NCI-H446 treated with DMSO at 0.1 percent for 48 hours (cell line): ENCODE data around the gene PRR15L.

Experiments
- DNase-seq: peaks from one replicate; lab custom pipeline; 2025; lab: John Stamatoyannopoulos, UW

Gene PRR15L

GRCh38 chr17:47959825-47960655 is 2.4 kb upstream of the PRR15L start:
- no peak for DNase-seq

DNA sequence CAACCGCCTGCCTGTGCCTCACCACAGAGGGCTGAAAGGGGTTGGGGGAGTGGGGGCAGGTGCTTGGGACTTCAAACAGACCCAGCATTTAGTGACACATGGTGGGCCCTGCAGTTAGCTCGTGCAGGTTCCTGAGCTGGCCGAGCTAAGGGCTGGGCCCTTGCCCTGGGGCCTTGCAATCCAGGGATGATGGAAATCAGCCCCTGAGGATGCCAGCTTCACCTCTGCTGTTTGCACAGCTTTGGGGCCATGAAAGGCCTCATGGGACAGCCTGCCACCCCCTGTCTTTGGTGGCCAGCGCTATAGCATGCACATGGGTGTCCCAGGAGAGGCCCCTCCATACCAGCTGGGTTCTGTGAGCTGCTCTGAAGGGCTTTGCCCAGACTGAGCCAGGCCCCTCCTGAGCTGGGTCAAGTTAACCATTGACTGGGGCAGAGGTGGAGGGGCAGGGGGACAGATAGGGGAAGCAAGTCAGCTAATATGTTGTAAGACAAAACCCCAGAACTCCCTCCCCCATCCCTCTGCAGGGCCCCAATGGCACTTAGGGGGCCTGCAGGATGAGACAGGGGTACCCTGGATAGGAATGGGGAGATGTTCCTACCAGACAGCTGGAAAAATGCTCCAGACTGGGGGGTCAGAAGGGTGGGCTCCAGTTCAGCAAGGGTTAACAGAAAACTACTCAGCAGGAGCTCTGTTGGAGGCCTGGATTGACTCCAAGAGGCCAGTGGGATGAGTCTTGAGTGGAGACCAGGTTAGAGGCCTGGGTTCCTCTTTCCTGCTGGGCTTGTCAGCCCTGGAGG is 692 bp downstream of the PRR15L start:
- no peak for DNase-seq

GRCh38 chr17:47955497-47956461 is 1.9 kb downstream of the PRR15L start:
- DNase-seq = no peak

DNA sequence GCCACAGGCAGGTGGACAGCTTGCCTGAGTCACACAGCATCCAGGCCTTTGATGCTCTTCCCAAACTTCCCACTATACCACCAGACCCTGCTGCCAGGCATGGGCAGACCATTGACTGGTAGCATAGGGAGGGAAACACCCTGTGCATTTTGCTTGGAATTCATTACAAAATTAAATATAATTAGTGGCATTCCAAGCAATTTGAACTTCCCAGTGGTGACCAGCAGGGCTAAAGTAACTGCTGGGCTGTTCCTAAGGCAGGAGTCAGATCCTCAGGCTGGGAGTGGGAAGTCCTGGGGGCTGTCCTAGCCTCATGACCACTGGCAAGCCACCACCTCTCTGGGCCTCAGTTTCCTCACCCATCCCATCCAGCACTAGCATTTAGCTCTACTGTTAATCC is 3.8 kb downstream of the PRR15L start:
- no peak for DNase-seq

- no peak for DNase-seq
Observed at GRCh38 chr17:47952171-47953021, 5.3 kb downstream of the PRR15L start.

- DNase-seq = no peak
Observed at GRCh38 chr17:47950448-47950847, 7.2 kb downstream of the PRR15L start.

- no peak for DNase-seq
Observed at GRCh38 chr17:47949946-47950345, 7.7 kb downstream of the PRR15L start.

GRCh38 chr17:47949197-47949759 is 8.4 kb downstream of the PRR15L start:
- peak; percentile 26 for DNase-seq

DNA sequence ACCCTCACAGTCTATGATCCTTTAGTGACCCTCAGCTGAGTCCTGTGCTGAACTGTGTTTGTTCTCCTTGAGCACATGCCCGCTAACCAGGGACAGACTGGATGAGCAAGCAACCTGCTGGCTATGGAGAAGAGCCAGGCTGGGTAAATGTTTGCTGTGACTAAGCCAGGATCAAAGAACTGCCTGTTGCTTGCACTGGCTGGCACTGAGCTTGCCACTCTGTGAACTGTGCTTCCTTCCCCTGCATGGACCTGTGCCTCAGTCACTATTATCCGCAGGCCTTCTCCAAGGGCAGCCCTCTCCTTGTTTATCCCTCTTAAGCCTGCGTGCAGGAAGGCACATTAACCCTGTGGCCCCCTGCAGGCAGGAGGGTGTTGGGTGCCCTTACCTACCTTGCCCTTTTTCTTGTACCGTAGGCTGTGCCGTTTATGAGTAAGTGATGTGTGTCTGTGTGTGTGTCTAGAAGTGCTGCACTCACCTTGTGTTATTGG is 8.9 kb downstream of the PRR15L start:
- DNase-seq = no peak

- peak; percentile 35 for DNase-seq
Observed at GRCh38 chr17:47946929-47947397, 10.7 kb downstream of the PRR15L start.

GRCh38 chr17:47946516-47946915 is 11.2 kb downstream of the PRR15L start:
- no peak for DNase-seq

- no peak for DNase-seq
Observed at GRCh38 chr17:47945529-47946508, 11.9 kb downstream of the PRR15L start.

DNA sequence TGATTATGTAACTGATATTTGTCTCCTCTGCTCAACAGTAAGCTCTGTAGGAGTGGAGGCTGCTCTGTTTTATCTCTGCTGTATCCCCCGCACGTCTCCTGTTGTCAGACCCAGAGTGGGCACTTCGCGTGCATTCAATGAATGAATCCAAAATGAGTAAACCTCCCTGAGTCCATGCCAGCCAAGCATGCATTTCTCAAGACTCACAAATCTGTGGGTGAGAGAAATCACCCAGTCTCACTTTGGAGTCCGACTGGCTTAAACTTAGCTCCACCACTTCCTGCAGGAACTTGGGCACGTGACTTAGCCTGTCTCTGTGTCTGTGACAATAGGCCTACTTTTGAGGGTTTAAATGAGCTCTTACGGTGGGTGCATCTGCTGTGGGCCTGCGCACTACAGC is 12.6 kb downstream of the PRR15L start:
- DNase-seq = no peak

DNA sequence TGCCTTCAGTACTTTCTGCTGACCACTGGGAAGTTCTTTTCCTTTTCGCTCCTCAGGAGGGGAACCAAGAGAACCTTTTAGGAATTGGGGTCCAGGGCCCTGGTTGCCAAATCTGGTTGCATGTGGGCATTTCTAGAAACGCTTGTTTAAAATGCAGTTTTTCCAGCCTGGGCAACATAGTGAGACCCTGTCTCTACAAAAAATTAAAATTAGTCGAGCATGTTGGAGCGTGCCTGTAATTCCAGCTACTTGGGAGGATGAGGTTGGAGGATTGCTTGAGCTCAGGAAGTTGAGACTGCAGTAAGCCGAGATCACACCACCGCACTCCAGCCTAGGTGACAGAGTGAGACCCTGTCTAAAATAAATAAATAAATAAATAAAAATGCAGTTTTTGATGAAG is 15.1 kb downstream of the PRR15L start:
- no peak for DNase-seq

DNA sequence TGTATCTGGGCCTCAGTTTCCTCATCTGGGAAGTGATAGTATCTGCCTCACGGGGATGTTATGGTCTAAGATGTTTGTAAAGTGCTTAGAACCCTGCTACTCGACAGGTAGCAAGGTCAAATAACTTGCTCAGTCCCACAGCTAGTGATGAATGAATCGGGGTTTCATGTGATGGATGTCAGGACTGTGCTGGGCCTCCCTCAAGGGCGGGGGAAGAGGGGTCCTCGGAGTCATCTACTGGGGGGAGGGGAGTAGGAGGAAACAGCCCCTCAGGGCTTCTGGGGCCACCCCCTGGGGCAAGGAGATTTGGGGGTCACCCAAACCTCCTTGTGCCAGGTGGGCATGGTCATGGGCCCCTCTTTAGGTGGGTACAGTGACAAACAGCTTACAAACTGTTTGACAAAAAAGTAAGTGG is 15.6 kb downstream of the PRR15L start:
- DNase-seq = no peak

DNA sequence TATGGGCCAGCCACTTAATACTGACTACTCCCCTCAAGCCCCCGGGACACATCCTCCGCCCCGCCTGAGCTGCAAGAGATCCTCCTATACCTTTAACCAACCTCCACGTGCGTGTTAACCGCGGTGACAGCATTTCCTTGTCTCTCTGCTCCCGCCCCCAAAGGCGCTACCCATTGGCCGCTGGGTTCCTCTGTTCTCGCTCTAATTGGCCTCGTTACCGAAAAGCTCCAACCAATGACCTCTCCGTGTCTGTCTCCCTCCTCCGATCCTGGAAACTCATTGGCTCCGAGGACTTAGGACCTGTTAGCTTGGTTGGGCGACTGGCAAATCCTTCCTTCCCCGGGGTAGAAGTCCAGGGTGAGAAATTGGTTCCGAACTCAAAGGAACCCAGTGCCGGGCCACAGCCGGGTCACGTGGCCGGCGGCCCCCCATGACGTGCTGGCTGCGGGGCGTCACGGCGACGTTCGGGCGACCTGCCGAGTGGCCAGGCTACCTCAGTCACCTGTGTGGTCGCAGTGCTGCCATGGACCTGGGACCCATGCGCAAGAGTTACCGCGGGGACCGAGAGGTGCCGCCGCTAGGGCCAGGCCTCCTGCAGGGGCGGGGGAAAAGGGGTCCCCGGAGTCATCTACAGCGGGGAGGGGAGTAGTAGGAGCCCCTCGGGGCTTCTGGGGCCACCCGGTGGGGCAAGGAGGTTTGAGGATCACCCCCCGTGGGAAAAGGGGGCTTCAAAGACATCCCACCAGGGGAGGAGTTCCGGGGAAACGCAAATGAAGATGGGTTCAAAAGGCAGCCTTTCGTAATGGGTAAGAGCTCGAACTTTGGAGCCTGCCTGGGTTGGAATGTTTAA is 16.2 kb downstream of the PRR15L start, which contains the start of gene PNPO:
TSS of gene PNPO (plus strand) at position 326 of the 850 bp plus-strand sequence. CDS start at position 431, 105 bp downstream.
- DNase-seq = peak; percentile 97

- no peak for DNase-seq
Observed at GRCh38 chr17:47937941-47938340, 19.7 kb downstream of the PRR15L start.

DNA sequence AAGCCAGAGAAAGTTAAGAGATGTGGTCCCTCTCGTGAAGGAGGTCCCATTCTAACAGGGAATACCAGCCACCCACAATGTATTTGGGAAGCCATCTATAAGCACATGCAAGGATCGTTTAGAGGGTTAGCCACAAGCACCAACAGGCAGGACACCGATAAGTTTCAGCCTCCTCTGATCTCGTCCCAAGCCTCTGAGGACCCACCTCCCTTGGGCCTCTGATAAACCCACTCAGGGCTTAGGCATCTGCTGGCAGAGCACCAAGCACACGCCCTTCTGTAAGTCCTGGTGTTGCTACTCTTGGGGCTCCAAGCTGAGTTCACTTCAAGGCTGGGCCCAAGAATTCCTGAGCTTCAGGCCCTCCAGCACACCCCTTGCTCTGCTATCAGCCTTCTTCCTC is 21.7 kb downstream of the PRR15L start:
- no peak for DNase-seq
